Hematopoietic multipotent progenitor cell treated with erythropoietin and hydrocortisone succinate and interleukin-3 and kit ligand, for 17 days (in vitro differentiated cells): Measurements from ENCODE around the gene PCDHA1.

ENCODE experiments used
- DNase-seq: peaks from one replicate; pipeline ENCODE4 v3.0.0-alpha.2; 2015; ENCODE audit warnings: low spot score

The PCDHA1 gene

GRCh38 chr5:140988608-140989007, 202.7 kb downstream of the PCDHA1 start:
- no peak for DNase-seq

- no peak for DNase-seq
These were observed 203.5 kb downstream of the PCDHA1 start for GRCh38 chr5:140989254-140990020.

DNA sequence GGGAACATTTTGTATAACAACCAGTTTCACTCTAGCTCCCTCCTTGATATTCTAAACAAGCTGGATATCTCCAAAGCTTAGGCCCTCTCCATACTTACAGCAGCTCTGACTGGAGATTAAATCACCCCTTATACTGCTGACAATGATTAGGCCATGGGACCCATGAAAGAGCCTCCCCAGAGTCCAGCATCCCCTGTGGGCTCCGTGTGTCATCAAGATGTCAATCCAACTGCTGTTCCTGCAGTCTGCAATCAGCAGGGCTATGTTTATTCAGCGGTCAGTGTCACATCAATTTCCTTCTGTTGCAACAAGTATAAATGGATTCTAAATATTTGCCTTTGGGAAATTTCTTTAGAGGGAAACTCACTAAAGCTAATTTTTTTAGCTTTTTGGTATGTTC, 206.9 kb downstream of the PCDHA1 start:
- no peak for DNase-seq

GRCh38 chr5:140996060-140996459, 210.1 kb downstream of the PCDHA1 start:
- DNase-seq, result no peak

DNA sequence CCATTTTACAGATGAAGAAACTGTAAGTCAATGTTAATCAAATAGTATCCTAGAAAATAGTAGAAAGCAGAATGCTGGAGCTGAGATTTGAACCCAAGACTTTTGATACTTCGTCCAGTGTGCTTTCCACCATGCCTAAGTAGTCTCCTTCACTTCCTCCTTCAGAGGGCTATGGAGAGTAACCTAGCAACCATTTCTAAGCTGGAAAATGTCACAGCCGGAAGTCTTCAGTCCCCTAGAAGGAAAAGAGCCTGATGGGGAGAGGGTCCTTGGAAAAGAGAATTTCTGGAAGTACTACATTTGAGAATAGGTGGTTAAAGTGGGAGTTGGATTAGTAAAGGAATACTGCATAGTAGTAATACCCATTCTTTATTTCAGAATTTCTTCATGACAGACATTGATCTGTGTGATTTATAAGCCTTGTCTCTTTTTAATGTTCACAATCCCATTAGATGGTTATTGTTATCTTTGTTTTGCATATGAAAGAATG, 213.0 kb downstream of the PCDHA1 start:
- DNase-seq, result no peak

DNA sequence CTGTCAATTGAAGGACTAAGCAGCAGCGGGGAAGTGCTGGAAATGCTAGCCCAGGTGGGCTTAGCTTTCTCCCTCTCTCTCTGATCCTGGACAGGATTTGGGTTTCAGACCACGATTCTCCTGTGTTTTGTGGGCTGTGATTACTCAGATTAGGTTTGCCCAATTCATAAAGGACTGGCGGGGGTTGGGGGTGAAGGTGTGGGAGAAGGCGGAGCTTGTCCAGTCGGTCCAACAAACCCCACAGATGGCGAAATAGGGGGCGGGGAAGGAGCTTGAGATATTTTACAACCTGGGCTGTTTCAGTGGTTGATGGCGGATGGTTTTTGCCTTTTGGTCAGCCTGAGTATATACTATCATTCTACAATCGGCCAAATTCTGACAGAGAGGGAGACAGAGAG, 215.5 kb downstream of the PCDHA1 start:
- DNase-seq, result no peak

DNA sequence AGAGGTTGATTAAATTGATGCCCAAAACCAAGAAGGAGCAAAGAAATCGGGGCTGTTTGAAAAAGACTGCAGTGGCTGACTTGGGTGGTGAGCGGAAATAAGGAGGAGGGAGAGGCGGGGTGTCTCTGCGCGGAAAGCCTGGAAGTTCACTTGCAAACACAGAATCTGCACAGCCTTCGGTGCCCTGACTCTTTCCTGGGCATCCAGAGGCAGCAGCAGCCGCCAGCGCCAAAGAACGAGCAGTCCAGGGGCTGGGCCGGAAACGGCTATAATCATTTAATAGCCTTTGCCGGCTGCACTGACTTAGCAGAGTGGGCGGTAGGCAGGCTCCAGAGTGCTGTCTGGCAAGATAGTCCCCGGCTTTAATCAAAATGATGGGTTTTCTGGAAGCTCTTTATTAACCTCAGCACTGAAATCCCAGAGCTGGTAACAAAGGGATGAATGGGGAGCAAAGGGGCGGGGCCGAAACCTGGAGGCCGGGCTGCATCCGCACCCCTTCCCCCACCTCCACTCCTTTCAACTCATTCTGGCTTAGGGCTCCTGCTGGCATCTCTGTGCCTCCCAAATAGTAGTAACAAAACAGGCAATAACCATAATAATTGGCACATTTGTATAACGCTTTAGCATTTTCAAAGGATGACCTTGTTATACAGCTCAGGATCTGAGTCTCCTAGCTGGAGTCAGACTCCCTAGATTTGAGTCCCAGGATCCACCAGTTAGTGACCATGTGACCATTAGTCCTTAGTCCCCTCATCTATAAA, 216.1 kb downstream of the PCDHA1 start:
- no peak for DNase-seq

DNA sequence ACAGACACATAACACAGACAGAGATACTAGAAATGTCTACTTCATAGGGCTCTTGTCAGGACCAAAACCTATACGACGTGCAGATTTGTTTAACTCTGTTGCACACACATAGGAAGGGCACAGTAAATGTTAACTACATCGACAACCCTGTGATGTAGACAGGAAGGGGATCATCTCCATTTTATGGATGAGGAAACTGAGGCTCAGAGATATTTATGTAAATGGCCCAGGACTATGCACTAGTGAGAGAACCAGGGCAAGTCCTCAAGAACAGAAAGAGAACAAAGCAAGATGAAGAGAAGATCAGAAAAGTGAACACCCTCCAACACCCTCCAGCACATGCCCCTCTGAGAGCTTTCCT, 216.6 kb downstream of the PCDHA1 start:
- DNase-seq, result no peak

DNA sequence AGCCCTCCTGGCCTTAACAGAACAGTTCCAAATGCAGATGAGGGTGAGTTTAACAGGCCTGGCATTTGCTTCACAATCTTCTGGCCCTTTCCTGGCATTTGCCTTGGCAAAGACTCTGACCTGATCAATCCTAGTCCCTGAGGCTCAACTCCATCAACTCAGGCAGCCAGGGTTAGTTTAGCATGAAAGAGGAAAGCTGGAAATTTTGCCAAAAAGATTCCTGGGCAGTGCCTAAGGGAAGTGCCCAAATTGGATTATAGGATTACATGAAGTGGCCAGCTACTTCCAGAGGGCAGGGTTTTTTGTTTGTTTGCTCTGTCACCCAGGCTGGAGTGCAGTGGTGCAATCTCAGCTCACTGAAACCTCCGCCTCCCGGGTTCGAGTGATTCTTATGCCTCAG, 217.1 kb downstream of the PCDHA1 start:
- DNase-seq, result no peak

DNA sequence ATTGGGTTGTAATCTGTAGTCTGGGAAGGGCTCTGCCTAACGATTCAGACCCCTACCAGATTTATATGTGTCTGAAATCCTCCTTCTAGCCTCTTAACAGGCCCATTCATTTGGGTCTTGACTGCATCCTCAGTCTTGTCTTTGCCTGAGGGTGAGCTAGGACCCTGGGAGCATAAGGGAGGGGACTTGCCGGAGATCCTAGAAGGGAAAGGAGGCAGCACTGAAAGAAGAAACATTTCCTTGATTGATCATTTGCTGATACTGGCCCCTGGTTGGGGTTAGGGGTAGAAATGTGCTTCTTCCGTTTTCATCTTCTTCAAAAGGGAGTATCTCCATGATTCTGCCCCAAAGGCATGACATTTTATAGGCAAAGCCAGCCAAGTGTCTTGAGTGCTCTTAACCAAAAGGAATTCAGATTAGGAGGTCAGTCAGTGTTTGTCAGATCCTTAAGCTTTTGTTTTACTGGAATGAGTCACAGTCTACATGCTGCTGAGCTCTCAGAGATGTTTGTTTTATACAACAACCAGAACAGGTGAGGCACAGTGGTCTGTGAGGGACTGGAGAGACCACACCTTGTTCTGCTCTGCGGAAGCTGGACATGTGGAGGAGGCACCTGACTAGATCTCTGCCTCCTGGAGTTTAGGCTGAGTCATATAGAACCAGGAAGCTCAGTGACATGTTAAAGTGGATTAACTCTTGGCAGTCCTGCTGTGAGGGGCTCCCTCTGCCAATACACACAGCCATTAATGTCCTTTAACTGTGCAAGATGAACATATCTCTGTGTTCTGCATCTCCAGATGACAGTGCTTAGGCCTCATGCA, 218.1 kb downstream of the PCDHA1 start:
- DNase-seq, result no peak

GRCh38 chr5:141007791-141008190, 221.9 kb downstream of the PCDHA1 start:
- no peak for DNase-seq

GRCh38 chr5:141010047-141010793, 224.3 kb downstream of the PCDHA1 start:
- no peak for DNase-seq

DNA sequence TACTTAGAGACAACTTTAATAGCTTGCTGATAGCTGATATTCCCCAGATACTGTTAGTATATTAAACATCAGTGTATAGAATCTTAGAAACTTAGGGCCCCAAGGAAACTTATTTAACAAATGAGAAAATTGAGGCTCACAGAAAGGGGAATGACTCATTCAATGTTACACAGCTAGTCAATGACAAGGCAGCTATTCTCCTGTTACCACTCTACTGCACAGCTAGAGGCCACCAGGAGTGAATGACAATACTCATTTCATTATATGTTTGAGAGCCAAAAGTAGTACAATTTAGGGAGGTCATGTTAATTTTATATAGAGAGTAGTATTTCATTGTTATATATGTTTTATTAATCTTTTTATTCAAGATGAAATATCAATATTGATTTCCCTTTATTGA, 232.0 kb downstream of the PCDHA1 start:
- DNase-seq, result no peak

DNA sequence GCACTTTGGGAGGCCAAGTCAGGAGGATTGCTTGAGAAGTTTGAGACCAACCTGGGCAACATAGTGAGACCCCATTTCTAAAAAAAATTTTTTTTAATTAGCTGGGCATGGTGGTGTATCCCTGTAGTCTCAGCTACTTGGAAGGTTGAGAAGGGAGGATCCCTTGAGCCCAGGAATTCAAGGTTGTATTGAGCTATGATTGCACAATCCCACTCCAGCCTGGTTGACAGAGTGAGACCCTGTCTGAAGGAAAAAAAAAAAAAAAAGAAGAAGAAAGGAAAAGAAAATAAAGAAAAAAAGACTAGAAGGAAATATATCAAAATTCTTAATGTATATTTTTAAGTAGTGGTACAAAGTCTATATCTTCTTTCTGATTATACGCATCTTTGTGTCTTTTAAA, 236.4 kb downstream of the PCDHA1 start:
- no peak for DNase-seq

- no peak for DNase-seq
These were observed 245.1 kb downstream of the PCDHA1 start for GRCh38 chr5:141031006-141031405.

- DNase-seq, result no peak
These were observed 246.7 kb downstream of the PCDHA1 start for GRCh38 chr5:141032626-141033025.

DNA sequence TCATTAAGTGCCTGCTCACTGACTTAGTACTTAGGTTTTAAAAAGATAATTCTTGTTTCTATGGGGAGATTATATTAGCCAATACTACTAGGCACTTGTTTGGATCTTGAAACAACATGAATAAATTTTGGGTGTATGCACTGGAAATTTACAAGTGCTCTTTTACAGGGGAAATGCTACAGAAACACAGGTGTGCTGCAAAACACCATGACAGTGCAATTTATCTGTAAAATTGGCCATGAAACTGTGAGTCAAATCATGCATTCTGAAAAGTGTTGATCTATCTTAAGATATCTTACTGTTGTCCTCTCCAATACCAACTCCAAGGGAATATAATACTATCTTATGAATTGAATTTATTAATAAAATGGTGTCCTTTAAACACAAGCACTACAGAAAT, 253.1 kb downstream of the PCDHA1 start:
- DNase-seq, result no peak

DNA sequence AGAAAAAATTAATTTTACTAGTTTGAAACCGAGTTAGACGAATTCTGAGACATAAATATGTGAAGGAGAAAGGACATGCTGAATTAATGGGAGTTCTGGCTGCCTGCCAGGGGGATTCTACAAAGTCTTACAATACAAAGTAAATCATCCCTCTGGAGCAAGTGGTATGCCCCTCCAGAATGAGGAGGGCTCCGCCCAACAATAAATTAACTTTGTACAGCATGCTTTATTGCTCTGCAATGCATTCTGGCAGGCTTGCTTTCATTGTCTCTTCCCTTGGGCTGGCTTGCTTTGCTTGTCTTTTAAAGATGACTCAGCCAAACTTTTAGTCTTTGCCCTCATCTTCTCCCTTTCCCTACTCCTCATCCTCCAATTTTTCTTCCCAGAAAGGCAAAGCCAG, 253.6 kb downstream of the PCDHA1 start:
- no peak for DNase-seq

DNA sequence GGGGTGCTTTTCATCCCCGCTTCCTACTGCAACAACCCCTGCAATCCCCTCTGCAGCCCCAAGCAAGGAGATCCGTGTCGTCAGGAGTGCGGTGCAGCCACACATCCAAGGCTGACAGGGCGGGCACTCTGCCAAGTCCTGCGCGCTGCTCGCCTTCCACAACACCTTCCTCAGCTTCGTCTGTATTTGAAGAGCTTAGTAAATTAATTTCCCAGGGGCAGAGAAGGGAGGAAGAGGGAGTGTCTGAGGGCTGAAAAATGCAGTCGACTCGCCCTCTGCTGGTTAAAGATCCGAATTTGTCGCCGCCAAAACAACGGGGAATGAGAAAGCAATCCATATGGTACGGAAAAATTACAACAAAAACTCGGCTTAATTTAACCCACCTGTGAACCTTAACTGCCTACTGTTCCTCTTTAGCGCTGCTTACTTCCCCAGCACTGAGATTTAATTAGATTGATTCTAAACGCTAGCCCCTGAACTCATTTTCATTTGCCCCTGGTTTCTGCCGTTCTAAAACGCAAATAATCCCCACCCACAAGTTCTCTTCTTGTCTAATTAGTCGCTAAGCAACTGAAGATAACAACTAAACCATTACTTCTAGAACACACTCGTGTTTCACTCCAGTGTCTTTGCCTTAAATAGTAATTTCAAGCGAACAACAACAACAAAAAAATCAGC, 254.3 kb downstream of the PCDHA1 start:
- DNase-seq, result no peak

DNA sequence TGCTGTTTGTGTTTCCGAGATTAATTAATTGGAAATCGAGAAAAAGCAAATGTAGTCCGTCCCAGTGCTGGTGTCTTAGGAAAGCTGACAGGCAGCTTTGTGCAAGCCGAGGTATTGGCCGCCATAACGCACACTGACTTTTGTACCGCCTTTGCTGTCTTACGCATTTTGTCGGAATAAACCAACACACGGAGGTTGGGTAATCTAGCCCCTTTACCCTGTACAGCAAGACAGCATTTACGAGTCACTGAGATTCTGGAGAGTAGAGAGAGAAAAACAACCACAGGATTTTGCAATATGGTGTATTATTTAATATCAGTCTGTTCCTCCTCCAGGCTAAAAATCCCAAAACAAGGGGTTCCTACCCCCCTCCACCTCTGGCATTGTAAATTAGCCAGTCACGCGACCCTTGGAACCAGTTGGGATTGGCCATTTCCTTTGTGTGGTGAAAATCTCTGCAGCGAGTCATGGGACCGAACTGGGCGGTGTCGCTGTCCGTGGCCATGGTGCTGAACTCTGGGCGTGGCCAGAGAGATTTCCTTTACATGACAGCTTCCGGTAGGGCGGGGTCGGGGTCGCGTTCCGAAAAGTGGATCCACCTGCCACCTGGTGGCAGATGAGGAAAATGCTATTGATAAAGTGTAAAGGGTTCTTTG, 255.0 kb downstream of the PCDHA1 start:
- DNase-seq, result peak; percentile 29

GRCh38 chr5:141041427-141041785, 255.5 kb downstream of the PCDHA1 start:
- no peak for DNase-seq
